Measurements from ENCODE around the gene COBLL1. TPM values are rescaled to one million over a fixed set of nuclear protein-coding genes. Genes with fewer than 3 reads are reported as not detected.

Gene COBLL1
- total and polyA plus RNA-seq, 2 of the 4 experiments (the other 2 are of a cell fraction): 0.79 to 1.1 TPM

- H2BK5ac ChIP-seq (ENCODE audit: low read depth, low read length, poor library complexity, severe bottlenecking): no peak overlapping the region
- H4K5ac ChIP-seq (ENCODE audit: low read depth, low read length): no peak overlapping the region
- no peak overlapping the region for H3K9ac ChIP-seq (ENCODE audit: low read depth, low read length)
- H3K4me1 ChIP-seq (ENCODE audit: control insufficient read depth, insufficient read depth, low read length): no peaks in the 10 kb centered on the region
- no peaks in the 10 kb centered on the region for H3K9me1 ChIP-seq (ENCODE audit: insufficient read depth, low read length)
- POLR2A ChIA-PET (ENCODE audit: unreplicated experiment): no interaction called here
- H3K27me3 ChIP-seq (ENCODE audit: control insufficient read depth, insufficient read depth, low read length): no peaks in the 10 kb centered on the region
- no peak overlapping the region for H3K4ac ChIP-seq (ENCODE audit: low read depth, low read length)
- no TSS peak for BruUV-seq (replicated peaks)
- no peak overlapping the region for H2AK9ac ChIP-seq (replicated peaks; ENCODE audit: low read depth, low read length, poor library complexity)
- ATAC-seq (ENCODE audit: low read depth): no peak
- H2AK5ac ChIP-seq (ENCODE audit: low read depth, low read length): no peak overlapping the region
- in situ Hi-C loops (cut with MboI; ENCODE audit: low sequenced_read_pairs) (no loop called here), dilution Hi-C loops (cut with HindIII; ENCODE audit: low sequenced_read_pairs, unreplicated experiment) (no loop called here), intact Hi-C loops (cut with micrococcal nuclease) (no loop called here)
- H3K23ac ChIP-seq (ENCODE audit: low read depth, low read length): no peak overlapping the region
- H3K56ac ChIP-seq (ENCODE audit: extremely low read depth, insufficient read depth, low read length): no peak overlapping the region
- H3K27ac ChIP-seq (ENCODE audit: insufficient read depth, low read length): no peak overlapping the region
- H4K8ac ChIP-seq (ENCODE audit: low read depth in 2 of 2, low read length in 2 of 2): no peak overlapping the region
- H3K14ac ChIP-seq (replicated peaks; ENCODE audit: low read depth, low read length): no peak overlapping the region
- no peaks in the 10 kb centered on the region for H3K79me1 ChIP-seq (ENCODE audit: low read depth in 1 of 2, low read length in 2 of 2)
- H3K4me3 ChIP-seq (ENCODE audit: insufficient read depth, low read depth, low read length): no peak overlapping the region
- no peaks in the 10 kb centered on the region for H4K20me1 ChIP-seq (ENCODE audit: insufficient read depth, low read length)
- H3K36me3 ChIP-seq (ENCODE audit: control insufficient read depth, insufficient read depth, low read length): no peaks in the 10 kb centered on the region
- H3K9me3 ChIP-seq (ENCODE audit: control insufficient read depth, insufficient read depth, low read length): no peaks in the 10 kb centered on the region
- no peak overlapping the region for H3K4me2 ChIP-seq (ENCODE audit: low read depth, low read length)
- no peak overlapping the region for H3K18ac ChIP-seq (ENCODE audit: low read depth, low read length)
- H4K91ac ChIP-seq (ENCODE audit: insufficient read depth, low read depth, low read length): no peak overlapping the region
- no peak overlapping the region for H2AFZ ChIP-seq (replicated peaks; ENCODE audit: low read length, poor library complexity)
- TF ChIP-seq SMC3 (IDR thresholded peaks at IDR 0.05; ENCODE audit: low read depth, low read length): no peak
- no peak for TF ChIP-seq RAD21 (IDR thresholded peaks at IDR 0.05; ENCODE audit: low read length)
- no peak for TF ChIP-seq BHLHE40 (IDR thresholded peaks at IDR 0.05; ENCODE audit: low read depth, low read length)
- no peak for TF ChIP-seq MAZ (IDR thresholded peaks at IDR 0.05; ENCODE audit: borderline replicate concordance, low read depth, low read length)
- no peak for TF ChIP-seq CHD1 (IDR thresholded peaks at IDR 0.05; ENCODE audit: low read depth, low read length)
- TF ChIP-seq MAFK (IDR thresholded peaks at IDR 0.05; ENCODE audit: low read depth, low read length): no peak
- no peak for TF ChIP-seq CEBPB (IDR thresholded peaks at IDR 0.05; ENCODE audit: low read depth, low read length)
- TF ChIP-seq MXI1 (IDR thresholded peaks at IDR 0.05; ENCODE audit: borderline replicate concordance, low read depth, low read length): no peak
- TF ChIP-seq ELK1 (IDR thresholded peaks at IDR 0.05; ENCODE audit: borderline replicate concordance, low read depth, low read length): no peak
- TF ChIP-seq FOS (IDR thresholded peaks at IDR 0.05; ENCODE audit: low read depth, low read length): no peak
- no peak for TF ChIP-seq USF2 (IDR thresholded peaks at IDR 0.05; ENCODE audit: low read depth, low read length)
- H2BK20ac ChIP-seq (ENCODE audit: low read depth, low read length): no peak overlapping the region
- no peak overlapping the region for H2BK120ac ChIP-seq (ENCODE audit: low read depth, low read length)
- DNase-seq: no peak
- CTCF ChIA-PET: no interaction called here
- H2BK15ac ChIP-seq (ENCODE audit: low read depth, low read length): no peak overlapping the region
Observed at GRCh38 chr2:164669291-164669690, 172.3 kb downstream of the COBLL1 start.
